LNCaP clone FGC (cell line): ENCODE results near the gene ST3GAL5.

Source experiments
- DNase-seq: peaks from one replicate; pipeline ENCODE4 v3.0.0-alpha.2; 2011; ENCODE audit warnings: low read depth
- H3K4me3 ChIP-seq: 2 replicates; pipeline ENCODE4 v1.5.1; 2011; ENCODE audit warnings: mild to moderate bottlenecking, low read depth, low read length, control low read depth
- CTCF ChIP-seq: IDR thresholded peaks from 2 replicates; pipeline ENCODE4 v1.5.1; 2012; ENCODE audit warnings: mild to moderate bottlenecking; ENCODE audit not compliant: control insufficient read depth, insufficient read depth; ENCODE audit errors: extremely low read depth

ST3GAL5 gene

GRCh38 chr2:85793584-85793983 is 95.2 kb downstream of the ST3GAL5 start:
- H3K4me3 ChIP-seq = no peak overlapping the region
- no peak for DNase-seq
- TF ChIP-seq CTCF = no peak

GRCh38 chr2:85792783-85793441 is 95.9 kb downstream of the ST3GAL5 start:
- no peak for DNase-seq
- no peak overlapping the region for H3K4me3 ChIP-seq
- TF ChIP-seq CTCF = no peak

GRCh38 chr2:85791704-85792565 is 96.9 kb downstream of the ST3GAL5 start:
- TF ChIP-seq CTCF = no peak
- no peak overlapping the region for H3K4me3 ChIP-seq
- no peak for DNase-seq

- DNase-seq = no peak
- H3K4me3 ChIP-seq = no peak overlapping the region
- TF ChIP-seq CTCF = no peak
Measured at GRCh38 chr2:85790499-85791188, 98.1 kb downstream of the ST3GAL5 start.

- DNase-seq = no peak
- no peak for TF ChIP-seq CTCF
Measured at GRCh38 chr2:85790032-85790431, 98.8 kb downstream of the ST3GAL5 start.

GRCh38 chr2:85789271-85789670 is 99.5 kb downstream of the ST3GAL5 start:
- no peak for DNase-seq
- H3K4me3 ChIP-seq = no peak overlapping the region
- TF ChIP-seq CTCF = no peak

More at GRCh38 chr2:85790032-85790431, 98.8 kb downstream of the ST3GAL5 start:
- no peak overlapping the region for H3K4me3 ChIP-seq
